OCI-LY7 (cell line): ENCODE results near the gene SAA2.
"Not testable (repeated sequence)": the region's sequence is repeated elsewhere in the genome, so short reads cannot be mapped to it uniquely, and the experiment has no call there.

Experiments
- EZH2phosphoT487 ChIP-seq: fragments of 200-600 bp; sonication (generic); IDR thresholded peaks from 2 replicates; pipeline ENCODE4 v1.6.1; 2018; ENCODE audit warnings: low read depth, borderline replicate concordance, mild to moderate bottlenecking, mixed run types, antibody characterized with exemption, low read length, moderate library complexity, mixed read lengths
- TF ChIP-seq, protein P1 (sequence below): fragments of 200-600 bp; sonication (generic); conservative IDR thresholded peaks from 2 replicates; pipeline ENCODE4 v1.5.1; 2014; ENCODE audit warnings: mild to moderate bottlenecking, antibody characterized with exemption, low read length, moderate library complexity, mixed read lengths

GRCh38 chr11:18246379-18247190, 1.9 kb downstream of the SAA2 start:
- not testable (repeated sequence) for TF ChIP-seq EZH2phosphoT487
- TF ChIP-seq, protein P1, sequence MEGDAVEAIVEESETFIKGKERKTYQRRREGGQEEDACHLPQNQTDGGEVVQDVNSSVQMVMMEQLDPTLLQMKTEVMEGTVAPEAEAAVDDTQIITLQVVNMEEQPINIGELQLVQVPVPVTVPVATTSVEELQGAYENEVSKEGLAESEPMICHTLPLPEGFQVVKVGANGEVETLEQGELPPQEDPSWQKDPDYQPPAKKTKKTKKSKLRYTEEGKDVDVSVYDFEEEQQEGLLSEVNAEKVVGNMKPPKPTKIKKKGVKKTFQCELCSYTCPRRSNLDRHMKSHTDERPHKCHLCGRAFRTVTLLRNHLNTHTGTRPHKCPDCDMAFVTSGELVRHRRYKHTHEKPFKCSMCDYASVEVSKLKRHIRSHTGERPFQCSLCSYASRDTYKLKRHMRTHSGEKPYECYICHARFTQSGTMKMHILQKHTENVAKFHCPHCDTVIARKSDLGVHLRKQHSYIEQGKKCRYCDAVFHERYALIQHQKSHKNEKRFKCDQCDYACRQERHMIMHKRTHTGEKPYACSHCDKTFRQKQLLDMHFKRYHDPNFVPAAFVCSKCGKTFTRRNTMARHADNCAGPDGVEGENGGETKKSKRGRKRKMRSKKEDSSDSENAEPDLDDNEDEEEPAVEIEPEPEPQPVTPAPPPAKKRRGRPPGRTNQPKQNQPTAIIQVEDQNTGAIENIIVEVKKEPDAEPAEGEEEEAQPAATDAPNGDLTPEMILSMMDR, result not testable (repeated sequence)
